HepG2 (cell line): Measurements from ENCODE around the gene AMER1. TPM values are rescaled to one million over a fixed set of nuclear protein-coding genes. Genes with fewer than 3 reads are reported as not detected.

ENCODE experiments used
- ATAC-seq: fragments of 200-7000 bp; cut with Tn5 transposase; 3 replicates; pipeline ENCODE4 v1.9.1; 2020; ENCODE audit warnings: mild to moderate bottlenecking, moderate library complexity
- BruUV-seq: library from RNA; stranded (reverse); fragments of 400-500 nt; replicated peaks from 2 replicates; lab custom pipeline; 2021; lab: Mats Ljungman, UMichigan
- CTCF ChIA-PET: fragments of 300-600 bp; formaldehyde crosslinking; extraction: SDS; loops from one replicate; lab custom pipeline; 2021; ENCODE audit warnings: low total read pairs, inconsistent platforms, low intra/inter-chr PET ratio; lab: Yijun Ruan, JAX
- POLR2A ChIA-PET: fragments of 350-600 bp; sonication (Branson Sonifier 250); formaldehyde crosslinking; loops from one replicate; lab custom pipeline; 2020; ENCODE audit warnings: antibody characterized with exemption, inconsistent platforms; lab: Yijun Ruan, JAX
- DNase-seq: peaks from one replicate; pipeline ENCODE4 v3.0.0-alpha.2; 2015; ENCODE audit warnings: low spot score
- FAIRE-seq: peaks from 3 replicates; lab custom pipeline; 2011; peaks lifted over from hg19 to GRCh38; lab: Jason Lieb, UNC
- H2AFZ ChIP-seq: one replicate; pipeline ENCODE4 v1.6.1; 2011; ENCODE audit warnings: low read length, inconsistent platforms
- H3K27ac ChIP-seq: fragments of 300-600 bp; 3 replicates; pipeline ENCODE4 v1.8.0; 2011; ENCODE audit warnings: mixed run types, mild to moderate bottlenecking, mixed read lengths, low read length, inconsistent platforms; ENCODE audit not compliant: insufficient read depth; ENCODE audit errors: extremely low read length
- H3K27me3 ChIP-seq, 2 experiments: fragments of 200-600 bp in 1 of 2; 2 replicates in 1 of 2; 3 replicates in 1 of 2; pipeline versions ENCODE4 v1.6.0 to v1.8.0; 2011; ENCODE audit warnings: low read length in 2 of 2, mild to moderate bottlenecking in 2 of 2, moderate library complexity in 2 of 2, inconsistent platforms in 1 of 2; ENCODE audit not compliant: insufficient read depth in 2 of 2, control insufficient read depth in 1 of 2
- H3K36me3 ChIP-seq, 2 experiments: fragments of 200-600 bp in 1 of 2; replicated peaks in 1 of 2; 2 replicates in 1 of 2; 3 replicates in 1 of 2; pipeline versions ENCODE4 v1.5.1 to v1.8.0; 2011; ENCODE audit warnings: low read length in 2 of 2, inconsistent platforms in 1 of 2; ENCODE audit not compliant: insufficient read depth in 2 of 2, control insufficient read depth in 1 of 2
- H3K4me1 ChIP-seq: 2 replicates; pipeline ENCODE4 v1.5.1; 2012; ENCODE audit warnings: low read length, inconsistent platforms; ENCODE audit not compliant: insufficient read depth
- H3K4me2 ChIP-seq: 2 replicates; pipeline ENCODE4 v1.6.0; 2011; ENCODE audit warnings: low read depth, low read length, inconsistent platforms
- H3K4me3 ChIP-seq, 3 experiments: fragments of 200-600 bp in 1 of 3; sonication (generic), shearing (Covaris generic) in 1 of 3; replicated peaks in 1 of 3; 2 replicates each; pipeline ENCODE4 v1.5.1; 2011 to 2016; ENCODE audit warnings: low read length in 3 of 3, inconsistent platforms in 2 of 3, low read depth in 2 of 3, mild to moderate bottlenecking in 2 of 3, control low read depth in 1 of 3, mixed read lengths in 1 of 3; ENCODE audit not compliant: insufficient read depth in 1 of 3
- H3K79me2 ChIP-seq: one replicate; pipeline ENCODE4 v1.6.1; 2011; ENCODE audit warnings: low read length, inconsistent platforms; ENCODE audit not compliant: insufficient read depth
- H3K9ac ChIP-seq: 2 replicates; pipeline ENCODE4 v1.6.0; 2011; ENCODE audit warnings: mild to moderate bottlenecking, low read depth, low read length, inconsistent platforms; ENCODE audit not compliant: insufficient read depth
- H3K9me3 ChIP-seq: 2 replicates; pipeline ENCODE4 v1.5.1; 2012; ENCODE audit warnings: mild to moderate bottlenecking, low read length
- H4K20me1 ChIP-seq: 2 replicates; pipeline ENCODE4 v1.6.0; 2011; ENCODE audit warnings: inconsistent platforms, mild to moderate bottlenecking, low read length, moderate library complexity; ENCODE audit not compliant: insufficient read depth
- CBX5 ChIP-seq: sonication (generic); formaldehyde crosslinking; IDR thresholded peaks from 2 replicates; pipeline ENCODE4 v1.4.0; 2020; ENCODE audit warnings: missing genetic modification reagents, borderline replicate concordance
- DMAP1 ChIP-seq: IDR thresholded peaks from 2 replicates; pipeline ENCODE4 v1.6.1; 2016
- KLF12 ChIP-seq: sonication (generic); formaldehyde crosslinking; IDR thresholded peaks from 2 replicates; pipeline ENCODE4 v1.4.0; 2020; ENCODE audit warnings: missing genetic modification reagents, borderline replicate concordance
- KLF15 ChIP-seq: sonication (generic); formaldehyde crosslinking; IDR thresholded peaks from 2 replicates; pipeline ENCODE4 v1.8.1; 2023; ENCODE audit warnings: borderline replicate concordance, mild to moderate bottlenecking, inconsistent platforms, missing genetic modification reagents, mixed read lengths
- KLF6 ChIP-seq: IDR thresholded peaks from 2 replicates; pipeline ENCODE4 v1.8.0; 2016; ENCODE audit warnings: missing biosample characterization, missing genetic modification reagents
- MATR3 ChIP-seq: sonication (generic); formaldehyde crosslinking; IDR thresholded peaks from 2 replicates; pipeline ENCODE4 v1.4.0; 2020; ENCODE audit warnings: missing genetic modification reagents
- MIER2 ChIP-seq: IDR thresholded peaks from 2 replicates; pipeline ENCODE4 v1.6.1; 2016; ENCODE audit warnings: missing biosample characterization, missing genetic modification reagents
- MZF1 ChIP-seq: sonication (generic); formaldehyde crosslinking; IDR thresholded peaks from 2 replicates; pipeline ENCODE4 v1.8.1; 2023; ENCODE audit warnings: mild to moderate bottlenecking, missing genetic modification reagents, borderline replicate concordance
- PAWR ChIP-seq: sonication (generic); formaldehyde crosslinking; IDR thresholded peaks from 2 replicates; pipeline ENCODE4 v1.4.0; 2020; ENCODE audit warnings: missing genetic modification reagents, mild to moderate bottlenecking, borderline replicate concordance
- SP1 ChIP-seq, 2 experiments: fragments of 450-650 bp in 1 of 2; sonication (generic) in 1 of 2; formaldehyde crosslinking in 1 of 2; IDR thresholded peaks; 2 replicates each; pipeline versions ENCODE4 v1.4.0 to v1.6.1; 2016 to 2020; ENCODE audit warnings: missing genetic modification reagents in 1 of 2
- ZNF224 ChIP-seq: sonication (generic); formaldehyde crosslinking; IDR thresholded peaks from 2 replicates; pipeline ENCODE4 v1.5.0; 2020; ENCODE audit warnings: mild to moderate bottlenecking, missing genetic modification reagents
- ZNF274 ChIP-seq: sonication (generic); formaldehyde crosslinking; IDR thresholded peaks from 2 replicates; pipeline ENCODE4 v1.5.1; 2020; ENCODE audit warnings: mild to moderate bottlenecking, missing genetic modification reagents
- ZNF33B ChIP-seq: sonication (generic); formaldehyde crosslinking; IDR thresholded peaks from 2 replicates; pipeline ENCODE4 v1.5.1; 2020; ENCODE audit warnings: mild to moderate bottlenecking, missing genetic modification reagents
- ZNF354B ChIP-seq: sonication (generic); formaldehyde crosslinking; IDR thresholded peaks from 2 replicates; pipeline ENCODE4 v1.8.0; 2022; ENCODE audit warnings: mild to moderate bottlenecking, missing genetic modification reagents
- ZNF563 ChIP-seq: sonication (generic); formaldehyde crosslinking; IDR thresholded peaks from 2 replicates; pipeline ENCODE4 v1.8.0; 2022; ENCODE audit warnings: mild to moderate bottlenecking, moderate library complexity, missing genetic modification reagents
- ZNF776 ChIP-seq: sonication (generic); formaldehyde crosslinking; IDR thresholded peaks from 2 replicates; pipeline ENCODE4 v1.4.0; 2020; ENCODE audit warnings: mild to moderate bottlenecking, missing genetic modification reagents
- ZNF781 ChIP-seq: sonication (generic); formaldehyde crosslinking; IDR thresholded peaks from 2 replicates; pipeline ENCODE4 v1.5.1; 2020; ENCODE audit warnings: borderline replicate concordance, mild to moderate bottlenecking, missing genetic modification reagents; ENCODE audit errors: not compliant biosample characterization
- ZSCAN30 ChIP-seq: sonication (generic); formaldehyde crosslinking; IDR thresholded peaks from 2 replicates; pipeline ENCODE4 v1.5.0; 2020; ENCODE audit warnings: mild to moderate bottlenecking, missing genetic modification reagents
- WGBS: methylation state at CpG from one replicate; pipeline ENCODE4 v1.1.6; 2017; ENCODE audit warnings: low lambda C conversion rate; 5-methylcytosine and 5-hydroxymethylcytosine counted together
- in situ Hi-C: cut with HindIII; loops from 2 replicates; pipeline ENCODE4 v1.10.0; 2017; ENCODE audit warnings: low pct_unique_long_range_greater_than_20kb; ENCODE audit not compliant: extremely low pct_ligation_motif_present
- intact Hi-C: fragments of 100-400 bp; cut with micrococcal nuclease; formaldehyde crosslinking; loops from one replicate; pipeline ENCODE4 v1.10.0; 2022; ENCODE audit not compliant: unreplicated experiment
- polyA plus RNA-seq, 8 experiments: library from polyadenylated mRNA; depleted of rRNA in 3 of 8; stranded (reverse) in 7 of 8; unstranded in 1 of 8; fragments of >200 nt; fragmentation: Illumina TruSeq in 4 of 8; extraction: Trizol in 4 of 8; gene quantifications; 2 replicates each; pipeline versions ENCODE4 v1.2.1 to v1.2.3, GENCODE V29; 2011 to 2016; ENCODE audit warnings: low read depth in 4 of 8, missing spikeins in 1 of 8, mixed read lengths in 1 of 8; ENCODE audit not compliant: insufficient read depth in 1 of 8
- total RNA-seq, 5 experiments: library from RNA; depleted of rRNA; stranded (reverse); fragments of >200 nt; fragmentation: Illumina TruSeq; extraction: Trizol; gene quantifications; 2 replicates each; pipeline ENCODE4 v1.2.3, GENCODE V29; 2016; ENCODE audit warnings: low read depth in 1 of 5
- TF ChIP-seq, protein P1 (sequence below): sonication (generic); formaldehyde crosslinking; IDR thresholded peaks from 2 replicates; pipeline ENCODE4 v1.5.0; 2020; ENCODE audit warnings: mild to moderate bottlenecking, missing genetic modification reagents

AMER1 gene
- total and polyA plus RNA-seq, 2 of the 13 experiments (the other 11 are each of a cell fraction or from before 2014, with no cell fraction given), result 2.8 to 10.8 TPM

DNA sequence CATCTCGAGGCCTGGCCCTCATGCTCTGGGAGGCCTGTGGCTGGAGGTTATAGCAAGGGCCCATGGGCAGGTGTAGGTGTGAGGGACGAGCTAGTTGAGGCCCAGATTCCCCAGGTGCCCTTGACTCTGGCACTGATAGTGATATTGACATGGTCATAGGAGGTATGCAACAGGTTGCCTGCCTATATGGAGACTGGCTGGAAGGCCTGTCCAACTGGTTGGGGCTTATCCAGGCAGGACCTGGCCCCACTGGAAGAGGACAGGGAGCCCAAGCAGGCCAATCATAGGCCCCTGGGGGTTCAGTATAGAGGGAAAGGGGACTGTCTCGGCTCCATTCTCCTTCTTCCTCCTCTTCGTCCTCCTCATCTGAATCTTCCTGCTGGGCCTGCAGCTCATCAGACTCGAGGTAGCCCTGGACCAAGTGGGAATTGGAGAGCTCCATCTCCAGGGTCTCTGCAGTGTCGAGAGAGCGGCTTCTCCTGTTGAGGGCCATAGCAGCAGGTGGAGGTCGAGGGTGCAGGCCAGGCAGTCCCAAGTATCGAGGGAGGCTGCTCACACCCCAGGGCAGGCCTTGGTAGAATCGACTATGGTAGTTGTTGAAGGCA is 15.3 kb downstream of the AMER1 start:
- no peaks in the 10 kb centered on the region for H3K27me3 ChIP-seq
- ChIA-PET CTCF (no interaction called here), POLR2A (no interaction called here)
- 100% methylated on average over 2 of the region's 10 CpGs for WGBS
- ATAC-seq (no peak), DNase-seq (no peak), FAIRE-seq (no peak)
- peaks cover 1 to 3% of the 10 kb centered on the region in 2 experiments; a peak in 3 of 5 replicates for H3K36me3 ChIP-seq
- H4K20me1 ChIP-seq, result no peaks in the 10 kb centered on the region
- H3K4me2 ChIP-seq, result no peak overlapping the region
- H3K4me3 ChIP-seq, result no peak overlapping the region
- no peaks in the 10 kb centered on the region for H3K9me3 ChIP-seq
- no peaks in the 10 kb centered on the region for H3K79me2 ChIP-seq
- no peak overlapping the region for H3K9ac ChIP-seq
- peaks cover 12% of the 10 kb centered on the region for H3K4me1 ChIP-seq
- BruUV-seq, result no TSS peak
- no peak overlapping the region for H2AFZ ChIP-seq
- H3K27ac ChIP-seq, result no peak overlapping the region
- in situ Hi-C loops, result no loop called here
- intact Hi-C loops, result no loop called here
- TF ChIP-seq, protein P1, sequence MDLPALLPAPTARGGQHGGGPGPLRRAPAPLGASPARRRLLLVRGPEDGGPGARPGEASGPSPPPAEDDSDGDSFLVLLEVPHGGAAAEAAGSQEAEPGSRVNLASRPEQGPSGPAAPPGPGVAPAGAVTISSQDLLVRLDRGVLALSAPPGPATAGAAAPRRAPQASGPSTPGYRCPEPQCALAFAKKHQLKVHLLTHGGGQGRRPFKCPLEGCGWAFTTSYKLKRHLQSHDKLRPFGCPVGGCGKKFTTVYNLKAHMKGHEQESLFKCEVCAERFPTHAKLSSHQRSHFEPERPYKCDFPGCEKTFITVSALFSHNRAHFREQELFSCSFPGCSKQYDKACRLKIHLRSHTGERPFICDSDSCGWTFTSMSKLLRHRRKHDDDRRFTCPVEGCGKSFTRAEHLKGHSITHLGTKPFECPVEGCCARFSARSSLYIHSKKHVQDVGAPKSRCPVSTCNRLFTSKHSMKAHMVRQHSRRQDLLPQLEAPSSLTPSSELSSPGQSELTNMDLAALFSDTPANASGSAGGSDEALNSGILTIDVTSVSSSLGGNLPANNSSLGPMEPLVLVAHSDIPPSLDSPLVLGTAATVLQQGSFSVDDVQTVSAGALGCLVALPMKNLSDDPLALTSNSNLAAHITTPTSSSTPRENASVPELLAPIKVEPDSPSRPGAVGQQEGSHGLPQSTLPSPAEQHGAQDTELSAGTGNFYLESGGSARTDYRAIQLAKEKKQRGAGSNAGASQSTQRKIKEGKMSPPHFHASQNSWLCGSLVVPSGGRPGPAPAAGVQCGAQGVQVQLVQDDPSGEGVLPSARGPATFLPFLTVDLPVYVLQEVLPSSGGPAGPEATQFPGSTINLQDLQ (CRISPR knock-in tag), result no peak
- TF ChIP-seq ZNF776, result no peak
- TF ChIP-seq MATR3 (CRISPR knock-in tag), result no peak
- no peak for TF ChIP-seq PAWR (CRISPR knock-in tag)
- no peak for TF ChIP-seq ZNF224 (CRISPR knock-in tag)
- no peak for TF ChIP-seq ZNF354B
- no peak for TF ChIP-seq KLF6 (CRISPR knock-in tag)
- no peak for TF ChIP-seq ZNF33B (CRISPR knock-in tag)
- TF ChIP-seq ZSCAN30 (CRISPR knock-in tag), result no peak
- no peak for TF ChIP-seq CBX5 (CRISPR knock-in tag)
- TF ChIP-seq KLF15 (CRISPR knock-in tag), result no peak
- no peak for TF ChIP-seq ZNF274 (CRISPR knock-in tag)
- TF ChIP-seq MZF1 (CRISPR knock-in tag), result no peak
- TF ChIP-seq SP1 (IDR thresholded peaks at IDR 0.05), result no peak
- no peak for TF ChIP-seq SP1 (CRISPR knock-in tag; IDR thresholded peaks at IDR 0.05)
- TF ChIP-seq DMAP1, result no peak
- no peak for TF ChIP-seq ZNF781 (CRISPR knock-in tag)
- TF ChIP-seq ZNF563 (CRISPR knock-in tag), result no peak
- TF ChIP-seq MIER2 (CRISPR knock-in tag), result no peak
- TF ChIP-seq KLF12 (CRISPR knock-in tag), result no peak
